GM18505 (cell line): ENCODE measurements around the gene TSPAN33.
"Not testable (repeated sequence)": the region's sequence is repeated elsewhere in the genome, so short reads cannot be mapped to it uniquely, and the experiment has no call there.

Experiments
- ATAC-seq: cut with Tn5 transposase; IDR thresholded peaks from one replicate; pipeline ENCODE4 v1.9.1; 2021; ENCODE audit not compliant: unreplicated experiment
- POLR2A ChIP-seq: IDR thresholded peaks from 4 replicates; pipeline ENCODE4 v1.6.1; 2011; ENCODE audit warnings: borderline replicate concordance; ENCODE audit not compliant: insufficient read depth, insufficient read length; ENCODE audit errors: extremely low read depth

The TSPAN33 gene

DNA sequence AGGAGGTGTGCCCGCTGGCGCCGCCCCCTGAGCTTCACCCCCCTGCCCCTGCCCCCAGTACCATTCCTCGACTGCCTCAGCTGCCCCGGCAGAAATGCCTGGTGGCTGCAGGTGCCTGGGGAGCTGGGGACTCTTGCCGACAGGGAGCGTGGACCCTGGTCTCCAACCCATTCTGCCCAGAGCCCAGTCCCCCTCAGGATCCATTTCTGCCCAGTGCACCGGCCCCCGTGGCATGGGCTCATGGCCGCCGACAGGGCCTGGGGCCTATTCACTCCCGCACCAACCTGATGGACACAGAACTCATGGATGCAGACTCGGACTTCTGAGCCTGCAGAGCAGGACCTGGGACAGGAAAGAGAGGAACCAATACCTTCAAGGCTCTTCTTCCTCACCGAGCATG, 67.6 kb downstream of the TSPAN33 start:
- TF ChIP-seq POLR2A: no peak
- ATAC-seq: no peak

DNA sequence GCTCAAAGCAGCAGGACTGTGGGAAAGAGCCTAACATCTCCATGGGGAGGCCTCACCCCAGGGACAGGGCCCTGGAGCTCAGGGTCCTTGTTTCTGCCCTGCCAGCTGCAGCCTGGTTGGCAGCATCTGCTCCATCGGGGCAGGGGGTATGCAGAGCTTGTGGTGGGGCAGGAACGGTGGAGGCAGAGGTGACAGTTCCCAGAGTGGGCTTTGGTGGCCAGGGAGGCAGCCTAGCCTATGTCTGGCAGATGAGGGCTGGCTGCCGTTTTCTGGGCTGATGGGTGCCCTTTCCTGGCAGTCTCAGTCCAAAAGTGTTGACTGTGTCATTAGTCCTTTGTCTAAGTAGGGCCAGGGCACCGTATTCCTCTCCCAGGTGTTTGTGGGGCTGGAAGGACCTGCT, 68.1 kb downstream of the TSPAN33 start:
- TF ChIP-seq POLR2A: no peak
- no peak for ATAC-seq

- no peak for TF ChIP-seq POLR2A
- ATAC-seq: no peak
Measured at GRCh38 chr7:129213828-129214227, 69.3 kb downstream of the TSPAN33 start.

DNA sequence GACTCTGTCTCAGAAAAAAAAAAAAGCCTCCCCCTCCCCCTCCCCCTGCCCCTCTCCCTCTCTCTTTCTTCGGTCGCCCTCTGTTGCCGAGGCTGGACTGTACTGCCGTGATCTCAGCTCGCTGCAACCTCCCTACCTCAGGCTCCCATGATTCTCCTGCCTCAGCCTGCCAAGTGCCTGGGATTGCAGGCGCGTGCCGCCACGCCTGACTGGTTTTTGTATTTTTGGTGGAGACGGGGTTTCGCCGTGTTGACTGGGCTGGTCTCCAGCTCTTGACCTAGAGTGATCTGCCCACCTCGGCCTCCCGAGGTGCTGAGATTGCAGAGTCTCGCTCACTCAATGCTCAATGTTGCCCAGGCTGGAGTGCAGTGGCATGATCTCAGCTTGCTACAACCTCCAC, 71.2 kb downstream of the TSPAN33 start:
- not testable (repeated sequence) for ATAC-seq

- not testable (repeated sequence) for ATAC-seq
Measured at GRCh38 chr7:129216101-129216715, 71.7 kb downstream of the TSPAN33 start.

DNA sequence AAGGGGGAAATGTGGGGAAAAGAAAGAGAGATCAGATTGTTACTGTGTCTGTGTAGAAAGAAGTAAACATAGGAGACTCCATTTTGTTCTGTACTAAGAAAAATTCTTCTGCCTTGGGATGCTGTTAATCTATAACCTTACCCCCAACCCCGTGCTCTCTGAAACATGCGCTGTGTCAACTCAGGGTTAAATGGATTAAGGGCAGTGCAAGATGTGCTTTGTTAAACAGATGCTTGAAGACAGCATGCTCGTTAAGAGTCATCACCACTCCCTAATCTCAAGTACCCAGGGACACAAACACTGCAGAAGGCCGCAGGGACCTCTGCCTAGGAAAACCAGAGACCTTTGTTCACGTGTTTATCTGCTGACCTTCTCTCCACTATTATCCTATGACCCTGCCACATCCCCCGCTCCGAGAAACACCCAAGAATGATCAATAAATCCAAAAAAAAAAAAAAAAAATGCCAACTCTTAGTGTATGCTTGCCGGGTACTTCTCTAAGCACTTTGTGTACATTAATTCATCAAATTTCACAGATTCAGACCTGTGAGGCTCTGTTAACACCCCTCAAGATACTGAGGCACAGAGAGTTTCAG, 72.4 kb downstream of the TSPAN33 start:
- not testable (repeated sequence) for ATAC-seq

- ATAC-seq: no peak
- no peak for TF ChIP-seq POLR2A
Measured at GRCh38 chr7:129218514-129219062, 74.1 kb downstream of the TSPAN33 start.

DNA sequence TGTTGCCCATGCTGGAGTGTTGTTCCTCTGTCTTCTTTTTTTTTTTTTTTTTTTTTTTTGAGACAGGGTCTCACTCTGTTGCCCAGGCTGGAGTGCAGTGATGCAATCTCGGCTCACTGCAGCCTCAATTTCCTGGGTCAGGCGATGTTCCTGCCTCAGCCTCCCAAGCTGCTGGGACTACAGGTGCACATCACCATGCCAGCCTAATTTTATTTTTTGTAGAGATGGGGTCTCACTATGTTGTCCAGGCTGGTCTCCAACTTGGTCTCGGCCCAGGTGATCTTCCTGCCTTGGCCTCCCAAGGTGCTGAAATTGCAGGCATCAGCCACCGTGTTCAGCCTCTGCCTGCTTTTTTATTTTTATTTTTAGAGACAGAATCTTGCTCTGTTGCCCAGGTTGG, 74.7 kb downstream of the TSPAN33 start:
- not testable (repeated sequence) for ATAC-seq
